ENCODE measurements around the gene XRN1.
"Not testable (repeated sequence)": the region's sequence is repeated elsewhere in the genome, so short reads cannot be mapped to it uniquely, and the experiment has no call there.

XRN1 gene, protein sequence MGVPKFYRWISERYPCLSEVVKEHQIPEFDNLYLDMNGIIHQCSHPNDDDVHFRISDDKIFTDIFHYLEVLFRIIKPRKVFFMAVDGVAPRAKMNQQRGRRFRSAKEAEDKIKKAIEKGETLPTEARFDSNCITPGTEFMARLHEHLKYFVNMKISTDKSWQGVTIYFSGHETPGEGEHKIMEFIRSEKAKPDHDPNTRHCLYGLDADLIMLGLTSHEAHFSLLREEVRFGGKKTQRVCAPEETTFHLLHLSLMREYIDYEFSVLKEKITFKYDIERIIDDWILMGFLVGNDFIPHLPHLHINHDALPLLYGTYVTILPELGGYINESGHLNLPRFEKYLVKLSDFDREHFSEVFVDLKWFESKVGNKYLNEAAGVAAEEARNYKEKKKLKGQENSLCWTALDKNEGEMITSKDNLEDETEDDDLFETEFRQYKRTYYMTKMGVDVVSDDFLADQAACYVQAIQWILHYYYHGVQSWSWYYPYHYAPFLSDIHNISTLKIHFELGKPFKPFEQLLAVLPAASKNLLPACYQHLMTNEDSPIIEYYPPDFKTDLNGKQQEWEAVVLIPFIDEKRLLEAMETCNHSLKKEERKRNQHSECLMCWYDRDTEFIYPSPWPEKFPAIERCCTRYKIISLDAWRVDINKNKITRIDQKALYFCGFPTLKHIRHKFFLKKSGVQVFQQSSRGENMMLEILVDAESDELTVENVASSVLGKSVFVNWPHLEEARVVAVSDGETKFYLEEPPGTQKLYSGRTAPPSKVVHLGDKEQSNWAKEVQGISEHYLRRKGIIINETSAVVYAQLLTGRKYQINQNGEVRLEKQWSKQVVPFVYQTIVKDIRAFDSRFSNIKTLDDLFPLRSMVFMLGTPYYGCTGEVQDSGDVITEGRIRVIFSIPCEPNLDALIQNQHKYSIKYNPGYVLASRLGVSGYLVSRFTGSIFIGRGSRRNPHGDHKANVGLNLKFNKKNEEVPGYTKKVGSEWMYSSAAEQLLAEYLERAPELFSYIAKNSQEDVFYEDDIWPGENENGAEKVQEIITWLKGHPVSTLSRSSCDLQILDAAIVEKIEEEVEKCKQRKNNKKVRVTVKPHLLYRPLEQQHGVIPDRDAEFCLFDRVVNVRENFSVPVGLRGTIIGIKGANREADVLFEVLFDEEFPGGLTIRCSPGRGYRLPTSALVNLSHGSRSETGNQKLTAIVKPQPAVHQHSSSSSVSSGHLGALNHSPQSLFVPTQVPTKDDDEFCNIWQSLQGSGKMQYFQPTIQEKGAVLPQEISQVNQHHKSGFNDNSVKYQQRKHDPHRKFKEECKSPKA (N-terminal part only)

GRCh38 chr3:142447852-142448823 lies at the start of gene XRN1:
XRN1 (minus strand) TSS chr3:142448037; CDS start chr3:142447944, 93 bp downstream.
- peak; percentile 97 for DNase-seq

- no peak for DNase-seq
Measured at GRCh38 chr3:142495103-142495502, 47.3 kb upstream of the XRN1 start.

DNA sequence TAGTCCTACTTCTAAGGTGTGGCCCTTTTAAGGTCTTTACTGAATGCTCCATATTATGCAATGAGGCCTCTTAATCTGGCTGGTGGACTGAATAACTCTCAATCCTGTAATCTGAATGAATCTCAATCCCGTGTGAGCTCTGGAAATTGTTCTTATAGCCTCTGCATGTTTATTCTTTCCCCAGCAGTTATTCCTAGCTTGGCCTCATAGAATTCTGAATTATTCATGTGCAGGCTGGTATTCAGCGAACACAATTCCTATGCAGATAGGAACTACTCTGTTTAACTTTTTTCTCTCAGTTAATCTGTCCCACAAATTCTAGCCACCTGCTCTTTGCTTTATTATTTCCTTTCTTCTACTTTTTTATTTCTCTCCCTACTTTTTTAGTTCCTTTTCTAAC lies 44.3 kb upstream of the XRN1 start:
- no peak for DNase-seq

DNA sequence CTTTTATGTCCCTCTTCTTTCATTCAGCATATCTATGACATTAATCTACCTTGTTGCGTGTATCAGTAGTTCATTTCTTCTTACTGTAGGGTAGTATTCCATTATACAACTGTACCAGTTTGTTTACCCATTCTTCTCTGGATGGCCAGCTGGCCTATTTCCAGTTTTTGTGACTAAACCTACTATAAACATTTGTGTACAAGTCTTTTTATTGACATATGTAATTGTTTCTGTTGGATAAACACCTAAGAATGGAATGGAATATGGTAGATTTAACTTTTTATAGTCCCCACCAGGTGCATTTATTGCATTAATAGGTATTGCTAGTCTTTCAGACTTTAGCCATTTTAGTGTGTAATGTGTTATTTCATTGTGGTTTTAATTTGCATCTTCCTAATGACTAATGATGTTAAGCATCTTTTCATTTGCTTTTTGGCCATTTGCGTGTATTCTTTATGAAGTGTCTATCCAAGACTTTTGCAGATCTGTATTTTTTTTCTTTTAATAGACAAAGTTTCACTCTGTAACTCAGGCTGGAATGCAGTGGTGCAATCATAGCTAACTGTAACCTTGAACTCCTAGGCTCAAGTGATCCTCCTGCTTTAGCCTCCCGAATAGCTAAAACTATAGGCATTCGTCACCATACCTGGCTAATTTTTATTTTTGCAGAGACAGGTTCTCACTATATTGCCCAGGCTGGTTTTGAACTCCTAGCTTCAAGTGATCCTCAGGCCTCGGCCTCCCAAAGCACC lies 41.9 kb upstream of the XRN1 start:
- no peak for DNase-seq

DNA sequence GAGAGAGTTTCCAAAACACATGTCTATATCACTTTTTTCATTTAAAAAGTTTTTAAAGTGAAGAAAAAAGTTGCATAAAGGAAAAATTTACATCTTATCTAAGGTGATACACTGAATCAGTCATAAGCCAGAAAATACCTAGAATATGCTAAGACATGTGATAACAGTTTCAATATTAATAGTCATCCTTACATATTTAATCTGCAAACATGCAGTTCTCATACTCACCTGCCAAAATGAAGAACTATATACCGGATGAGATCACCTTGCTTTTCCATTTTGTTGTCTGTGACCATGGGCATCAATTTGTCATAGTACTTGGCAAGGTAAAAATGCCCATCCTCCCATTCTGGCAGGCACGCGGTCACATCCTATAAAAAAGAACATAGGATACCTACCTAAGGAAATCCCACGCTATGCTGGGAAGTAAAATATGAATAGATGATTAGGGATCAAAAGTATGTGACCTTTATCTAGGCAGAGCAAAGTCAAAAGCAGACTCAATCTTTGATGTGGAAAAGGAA lies 37.1 kb upstream of the XRN1 start:
- DNase-seq: no peak

GRCh38 chr3:142481196-142481595 lies 33.4 kb upstream of the XRN1 start:
- DNase-seq: no peak

- DNase-seq: no peak
Measured at GRCh38 chr3:142470826-142471225, 23.0 kb upstream of the XRN1 start.

DNA sequence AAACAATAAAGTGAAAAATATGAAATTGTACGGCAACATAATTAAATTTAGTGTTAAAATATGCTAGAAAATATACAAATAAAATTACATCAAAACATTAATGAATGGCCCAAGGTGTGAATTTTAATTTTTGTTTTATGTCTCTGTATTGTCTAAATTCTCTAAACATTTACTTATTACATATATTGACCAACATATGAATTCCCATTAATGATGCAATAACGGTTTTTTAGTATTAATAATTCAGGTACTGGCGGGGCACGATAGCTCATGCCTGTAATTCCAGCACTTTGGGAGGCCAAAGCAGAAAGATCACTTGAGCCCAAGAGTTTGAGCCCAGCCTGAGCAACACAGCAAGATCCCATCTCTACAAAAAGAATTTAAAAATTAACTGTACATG lies 20.6 kb upstream of the XRN1 start:
- DNase-seq: no peak

GRCh38 chr3:142467768-142468167 lies 19.9 kb upstream of the XRN1 start:
- no peak for DNase-seq

DNA sequence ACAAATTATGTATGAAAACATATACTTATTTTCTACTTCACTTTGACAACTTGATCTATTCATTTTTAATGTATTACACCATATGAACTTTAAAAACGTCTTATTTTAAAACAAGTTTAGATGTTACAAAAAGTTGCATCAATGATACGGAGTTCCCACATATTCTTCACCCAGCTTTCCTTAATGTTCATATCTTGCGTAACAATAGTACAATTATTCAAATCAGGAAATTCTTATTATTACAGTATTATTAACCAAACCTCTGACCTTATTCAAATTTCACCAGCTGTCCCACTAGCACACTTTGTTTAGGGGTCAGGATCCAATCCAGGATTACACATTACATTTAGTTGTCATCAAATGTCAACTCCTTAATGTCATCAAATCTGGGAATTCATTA lies 12.9 kb upstream of the XRN1 start:
- no peak for DNase-seq

- DNase-seq: no peak
Measured at GRCh38 chr3:142459929-142460328, 12.1 kb upstream of the XRN1 start.

GRCh38 chr3:142459096-142459495 lies 11.3 kb upstream of the XRN1 start:
- no peak for DNase-seq

GRCh38 chr3:142450881-142451280 lies 3.0 kb upstream of the XRN1 start:
- no peak for DNase-seq

DNA sequence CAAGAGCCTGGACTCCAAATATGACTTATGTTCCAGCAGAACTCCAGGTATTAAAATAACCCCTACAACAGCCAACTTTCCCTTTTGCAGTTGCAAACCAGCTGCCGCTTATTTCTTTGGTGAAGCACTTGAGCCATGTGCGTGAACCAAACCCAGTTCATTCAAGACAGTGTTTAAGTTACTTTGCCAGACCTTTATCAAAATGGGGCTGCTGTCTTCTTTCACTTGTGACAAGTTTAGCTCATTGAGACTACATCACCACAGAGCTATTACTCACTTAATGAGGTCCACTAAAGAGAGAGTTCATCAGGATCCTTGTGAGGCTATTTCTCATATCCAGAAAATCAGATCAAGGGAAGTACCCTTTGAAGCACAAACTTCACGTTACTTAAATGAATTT lies 2.4 kb upstream of the XRN1 start:
- DNase-seq: no peak

DNA sequence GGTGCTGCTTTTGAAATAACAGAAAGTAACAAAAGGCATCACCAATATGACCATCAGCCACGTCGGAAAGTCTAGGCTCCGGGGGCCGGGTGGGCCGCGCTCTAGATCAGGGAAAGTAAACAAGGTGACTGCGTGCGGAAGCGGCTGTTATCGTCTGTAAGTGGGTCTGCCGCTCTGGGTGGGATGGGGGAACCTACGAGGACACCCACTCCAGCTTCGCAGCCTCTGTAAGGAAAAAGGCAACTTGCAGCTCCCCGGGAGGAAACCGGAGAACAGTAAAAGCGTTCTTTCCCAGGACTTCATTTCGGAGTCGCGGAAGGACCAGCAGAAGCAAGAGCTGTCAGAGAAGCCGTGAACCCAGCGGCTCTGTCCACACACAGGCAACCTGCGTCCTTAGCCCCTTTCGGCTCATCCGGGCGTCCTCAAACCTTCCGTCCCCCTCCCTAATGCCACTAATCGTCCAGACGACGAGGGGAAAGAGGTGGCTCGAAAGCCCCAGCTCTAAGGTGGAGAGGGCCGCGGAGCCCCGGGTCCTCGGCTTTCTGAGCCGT lies 461 bp downstream of the XRN1 start:
- no peak for DNase-seq

DNA sequence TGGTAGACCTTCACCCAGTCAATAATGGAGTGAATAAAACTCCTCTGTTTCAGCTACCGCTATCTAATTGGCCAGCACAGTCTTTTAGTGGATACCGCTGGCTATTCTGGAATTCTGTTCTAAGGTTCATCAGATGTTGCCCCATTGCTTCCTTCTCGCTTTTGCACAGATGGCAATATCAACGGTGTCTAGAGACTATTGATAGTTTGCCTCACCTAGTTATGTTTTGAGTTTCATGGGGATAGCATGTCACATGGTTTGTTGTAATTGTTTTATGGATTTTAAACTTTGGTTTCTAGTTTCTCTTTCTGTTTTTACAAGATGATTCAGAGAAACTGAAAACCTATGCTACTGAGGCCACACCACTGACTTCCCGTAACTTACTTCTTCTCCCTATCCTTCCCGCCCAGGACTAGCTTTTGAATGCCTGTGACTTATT lies 2.0 kb downstream of the XRN1 start:
- no peak for DNase-seq

- no peak for DNase-seq
Measured at GRCh38 chr3:142444343-142444742, 3.5 kb downstream of the XRN1 start.

DNA sequence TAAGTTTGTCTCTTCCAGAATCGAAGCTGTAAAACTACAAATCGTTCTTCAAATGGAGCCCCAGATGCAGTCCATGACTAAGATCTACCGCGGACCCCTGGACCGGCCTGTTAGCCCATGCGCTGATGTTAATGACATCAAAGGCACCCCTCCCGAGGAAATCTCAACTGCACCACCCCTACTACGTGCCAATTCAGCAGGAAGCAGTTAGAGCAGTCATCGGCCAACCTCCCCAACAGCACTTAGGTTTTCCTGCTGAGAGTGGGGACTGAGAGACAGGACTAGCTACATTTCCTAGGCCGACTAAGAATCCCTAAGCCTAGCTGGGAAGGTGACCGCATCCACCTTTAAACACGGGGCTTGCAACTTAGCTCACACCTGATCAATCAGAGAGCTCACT lies 4.8 kb downstream of the XRN1 start:
- not testable (repeated sequence) for DNase-seq

GRCh38 chr3:142439499-142440220 lies 8.2 kb downstream of the XRN1 start:
- DNase-seq: not testable (repeated sequence)

DNA sequence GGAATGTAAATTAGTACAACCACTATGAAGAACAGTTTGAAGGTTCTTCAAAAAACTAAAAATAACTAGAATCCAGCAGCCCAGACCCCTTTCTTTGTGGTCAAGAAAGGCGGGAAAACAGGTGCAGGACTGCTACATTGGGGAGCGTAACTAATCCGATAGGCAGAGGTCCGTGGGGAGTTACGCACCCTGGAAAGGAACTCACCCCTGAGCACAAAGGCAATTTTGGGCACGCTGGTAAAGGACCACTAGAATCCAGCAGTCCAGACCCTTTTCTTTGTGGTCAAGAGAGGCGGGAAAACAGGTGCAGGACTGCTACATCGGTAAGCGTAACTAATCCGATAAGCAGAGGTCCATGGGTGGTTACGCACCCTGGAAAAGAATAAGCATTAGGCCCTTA lies 9.7 kb downstream of the XRN1 start:
- not testable (repeated sequence) for DNase-seq

Measured in right hindlimb (tissue), 1 donor.